HG02763 (cell line): Measurements from ENCODE around the gene GTPBP3.
"Not testable (repeated sequence)": the region's sequence is repeated elsewhere in the genome, so short reads cannot be mapped to it uniquely, and the experiment has no call there.

Experiments
- ATAC-seq: cut with Tn5 transposase; IDR thresholded peaks from one replicate; pipeline ENCODE4 v1.9.1; 2021; ENCODE audit warnings: mild to moderate bottlenecking, moderate library complexity; ENCODE audit not compliant: unreplicated experiment

The GTPBP3 gene

DNA sequence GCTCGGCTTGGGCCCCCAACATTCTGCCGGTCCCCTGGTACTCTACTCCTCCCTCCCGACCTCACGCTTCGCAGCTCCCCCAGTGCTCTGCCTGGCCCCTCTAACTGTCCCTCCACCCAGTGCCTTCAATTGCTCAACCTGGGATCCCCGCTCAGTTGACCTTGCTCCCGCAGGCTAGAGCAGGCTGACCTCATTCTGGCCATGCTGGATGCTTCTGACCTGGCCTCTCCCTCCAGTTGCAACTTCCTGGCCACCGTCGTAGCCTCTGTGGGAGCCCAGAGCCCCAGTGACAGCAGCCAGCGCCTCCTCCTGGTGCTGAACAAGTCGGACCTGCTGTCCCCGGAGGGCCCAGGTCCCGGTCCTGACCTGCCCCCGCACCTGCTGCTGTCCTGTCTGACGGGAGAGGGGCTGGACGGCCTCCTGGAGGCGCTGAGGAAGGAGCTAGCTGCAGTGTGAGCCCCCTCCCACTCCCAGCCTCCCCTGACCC, 3.6 kb downstream of the GTPBP3 start:
- no peak for ATAC-seq

DNA sequence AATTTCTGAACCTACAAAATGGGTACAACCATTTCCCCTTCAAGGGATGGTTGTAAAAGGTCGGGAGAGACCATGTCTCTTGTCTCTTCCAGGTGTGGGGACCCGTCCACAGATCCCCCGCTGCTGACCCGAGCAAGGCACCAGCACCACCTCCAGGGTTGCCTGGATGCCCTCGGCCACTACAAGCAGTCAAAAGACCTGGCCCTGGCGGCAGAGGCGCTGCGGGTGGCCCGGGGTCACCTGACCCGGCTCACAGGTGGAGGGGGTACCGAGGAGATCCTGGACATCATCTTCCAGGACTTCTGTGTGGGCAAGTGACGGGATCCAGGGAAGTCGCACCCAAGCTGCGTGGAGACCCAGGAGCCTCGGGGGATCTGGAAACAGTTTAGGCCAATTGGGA, 4.0 kb downstream of the GTPBP3 start:
- ATAC-seq = no peak

DNA sequence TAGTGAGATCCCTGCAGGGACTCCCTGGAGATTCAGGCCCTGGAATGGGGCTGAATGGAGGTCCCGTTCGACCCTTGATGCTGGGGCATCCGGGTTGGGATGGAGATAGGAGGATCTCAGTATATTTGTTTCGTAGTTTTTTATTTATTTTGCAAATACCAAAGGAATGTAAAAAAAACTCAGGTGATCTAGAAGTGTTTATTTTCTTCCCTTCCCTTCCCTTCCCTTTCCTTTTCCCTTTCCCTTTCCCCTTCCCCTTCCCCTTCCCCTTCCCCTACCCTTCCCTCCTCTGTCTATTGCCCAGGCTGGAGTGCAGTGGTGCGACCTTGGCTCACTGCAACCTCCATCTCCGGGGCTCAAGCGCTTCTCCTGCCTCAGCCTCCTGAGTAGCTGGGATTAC, 4.5 kb downstream of the GTPBP3 start:
- no peak for ATAC-seq

DNA sequence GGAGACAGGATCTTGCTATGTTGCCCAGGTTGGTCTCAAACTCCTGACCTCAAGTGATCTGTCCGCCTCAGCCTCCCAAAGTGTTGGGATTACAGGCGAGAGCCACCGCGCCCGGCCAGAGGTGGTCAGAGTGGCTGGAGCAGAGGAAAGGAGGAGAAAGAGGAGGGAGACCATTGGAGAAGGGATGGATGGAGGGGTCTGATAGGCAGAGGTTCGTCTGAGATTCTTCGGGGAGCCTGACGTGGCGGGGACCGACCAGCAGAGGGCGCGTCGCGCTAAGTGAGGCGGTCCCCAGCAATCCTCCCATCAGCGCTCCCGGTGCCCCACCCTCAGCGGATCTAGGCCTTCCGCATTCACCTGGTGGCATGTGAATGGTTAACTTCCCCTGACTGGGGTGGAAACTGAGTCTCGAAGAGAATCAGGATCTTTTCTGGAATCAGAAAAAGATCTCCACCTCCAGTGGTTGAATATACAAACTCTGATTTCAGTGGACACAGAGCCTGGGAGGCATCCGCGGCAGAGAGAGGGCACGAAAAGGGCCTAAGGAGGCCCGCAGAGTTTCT, 8.8 kb downstream of the GTPBP3 start:
- no peak for ATAC-seq

DNA sequence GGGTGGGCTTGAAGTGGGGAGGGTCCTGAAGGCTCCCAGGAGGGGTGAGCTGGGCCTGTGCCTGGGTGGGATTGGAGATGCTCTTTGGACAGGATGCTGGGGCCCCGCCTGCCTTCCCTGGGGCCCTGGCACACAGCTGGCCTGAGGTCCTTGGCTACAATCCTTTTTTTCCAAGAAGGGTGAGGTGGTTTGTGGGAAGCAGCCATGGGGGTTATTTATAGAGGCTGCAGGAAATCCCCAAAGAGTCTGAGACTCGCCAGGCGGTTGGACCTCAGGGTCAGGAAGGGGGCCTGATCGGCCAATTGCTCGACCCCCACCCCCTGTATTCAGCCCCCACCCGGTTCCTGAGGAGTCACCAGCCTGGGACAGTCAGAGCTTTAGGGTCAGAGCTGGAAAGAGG, 10.0 kb downstream of the GTPBP3 start:
- ATAC-seq = no peak

DNA sequence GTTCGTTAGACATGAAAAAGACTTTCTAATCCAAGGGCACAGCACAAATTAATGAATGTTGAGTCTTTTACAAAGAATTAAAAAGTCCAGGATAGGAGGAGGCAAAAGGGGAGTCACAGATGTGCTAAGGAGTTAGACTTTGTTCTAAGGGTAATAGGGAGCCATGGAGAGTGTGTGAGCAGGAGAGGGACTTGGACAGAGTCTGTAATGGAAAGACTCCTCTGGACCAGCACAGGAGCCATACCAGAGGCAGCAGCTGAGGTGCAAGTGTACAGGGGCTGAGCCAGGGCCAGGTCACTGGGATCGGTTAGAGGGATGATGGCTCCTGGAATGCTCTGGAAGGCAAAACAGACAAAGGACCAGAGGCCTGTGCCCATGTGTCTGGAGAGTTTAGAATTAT, 10.5 kb downstream of the GTPBP3 start:
- no peak for ATAC-seq

DNA sequence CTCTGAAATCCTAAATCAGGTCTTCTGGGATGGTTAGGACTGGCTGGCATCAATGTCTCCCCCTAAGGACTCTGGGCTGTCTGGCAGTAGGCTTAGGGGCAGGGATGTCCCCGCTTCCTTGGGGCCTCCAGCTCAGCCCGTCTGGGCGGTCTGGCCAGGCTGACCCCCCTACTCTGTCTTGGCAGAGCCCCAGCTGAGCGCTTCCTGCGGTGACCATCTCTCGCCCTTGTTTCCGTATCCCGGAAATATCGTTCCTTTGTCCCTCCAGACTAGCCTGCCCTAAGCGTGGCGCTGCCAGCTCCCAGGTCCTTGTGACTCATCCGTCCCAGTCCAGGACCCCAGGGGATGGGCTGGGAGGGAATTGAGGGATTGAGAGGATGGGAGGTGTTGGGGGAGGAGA, 11.3 kb downstream of the GTPBP3 start:
- ATAC-seq = no peak

DNA sequence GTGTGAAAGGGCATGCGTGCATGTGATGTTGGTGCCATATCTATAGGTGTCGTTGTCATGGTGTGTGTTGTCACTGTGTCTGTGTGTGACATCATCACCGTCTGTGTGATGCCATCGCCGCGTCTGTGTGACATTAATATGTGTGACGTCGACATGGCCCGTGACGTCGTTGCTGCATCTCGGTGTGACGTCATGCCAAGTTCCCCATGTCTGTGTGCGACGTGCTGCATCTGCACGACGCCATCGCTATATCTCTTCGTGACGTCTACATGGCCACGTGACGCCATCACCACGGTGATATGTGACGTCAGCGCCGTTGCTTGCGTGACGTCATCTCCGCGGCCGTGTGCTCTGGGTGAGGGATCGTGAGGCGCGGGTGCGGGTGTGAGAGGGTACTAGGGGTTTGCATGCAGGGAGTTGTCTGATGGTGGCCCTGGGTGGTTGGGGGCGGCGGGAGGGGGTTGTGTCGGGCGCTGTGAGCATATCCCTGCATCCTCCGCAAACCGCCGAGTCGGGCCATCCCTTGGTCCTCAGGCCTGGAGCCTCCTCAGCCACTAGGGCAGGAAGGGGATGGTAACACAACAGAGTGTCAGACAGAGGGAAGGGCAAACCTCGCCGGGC, 14.6 kb downstream of the GTPBP3 start:
- no peak for ATAC-seq

DNA sequence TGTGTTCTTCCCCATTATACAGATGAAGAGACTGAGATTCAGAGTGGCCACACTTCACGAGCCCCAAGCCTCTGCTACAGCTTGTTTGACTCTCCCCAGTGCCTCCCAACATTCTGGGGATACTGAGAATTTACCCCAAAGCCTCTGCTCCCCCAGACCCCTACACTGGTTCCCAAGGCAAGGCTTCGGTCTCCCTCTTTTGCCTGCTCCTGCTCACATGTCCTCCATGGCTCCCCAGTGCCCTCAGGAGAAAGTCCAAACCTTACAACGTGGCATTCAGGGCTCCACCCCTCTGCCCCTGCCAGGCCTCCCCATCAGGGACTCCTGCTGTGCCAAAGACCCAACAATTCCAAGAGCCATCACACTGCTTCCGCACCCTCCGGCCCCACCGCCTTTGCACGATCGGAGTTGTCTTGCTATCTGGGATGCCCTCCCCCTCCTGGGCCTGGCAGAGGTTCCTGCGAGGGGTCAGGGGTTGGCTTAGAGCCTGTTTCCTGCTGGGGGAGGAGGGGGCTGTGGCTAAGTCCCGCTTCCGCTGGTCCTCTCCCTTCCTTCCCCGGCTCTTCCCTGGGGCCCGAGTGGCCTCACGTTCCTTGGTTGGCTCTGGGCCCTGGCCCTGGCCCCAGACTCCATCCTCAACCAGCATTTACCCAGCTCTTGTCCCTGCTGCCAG, 15.4 kb downstream of the GTPBP3 start:
- no peak for ATAC-seq

DNA sequence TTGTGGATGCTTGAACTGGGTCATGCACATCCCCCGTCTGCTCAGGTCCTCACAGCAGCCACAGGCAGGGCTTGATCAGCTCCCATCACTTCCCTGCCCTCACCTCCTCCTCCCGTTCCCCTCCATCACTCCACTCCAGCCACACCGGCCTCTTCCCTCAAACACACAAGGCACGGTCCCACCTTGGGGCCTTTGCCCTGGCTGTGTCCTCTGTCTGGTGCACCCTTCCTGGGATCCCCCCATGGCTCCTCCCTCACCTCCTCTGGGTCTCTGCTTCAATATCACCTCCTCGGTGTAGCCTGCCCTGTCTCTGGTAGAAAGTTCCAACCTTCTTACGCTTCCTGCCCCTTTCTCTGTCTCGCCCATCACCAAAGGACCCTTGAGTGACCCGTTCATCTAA, 16.0 kb downstream of the GTPBP3 start:
- no peak for ATAC-seq

DNA sequence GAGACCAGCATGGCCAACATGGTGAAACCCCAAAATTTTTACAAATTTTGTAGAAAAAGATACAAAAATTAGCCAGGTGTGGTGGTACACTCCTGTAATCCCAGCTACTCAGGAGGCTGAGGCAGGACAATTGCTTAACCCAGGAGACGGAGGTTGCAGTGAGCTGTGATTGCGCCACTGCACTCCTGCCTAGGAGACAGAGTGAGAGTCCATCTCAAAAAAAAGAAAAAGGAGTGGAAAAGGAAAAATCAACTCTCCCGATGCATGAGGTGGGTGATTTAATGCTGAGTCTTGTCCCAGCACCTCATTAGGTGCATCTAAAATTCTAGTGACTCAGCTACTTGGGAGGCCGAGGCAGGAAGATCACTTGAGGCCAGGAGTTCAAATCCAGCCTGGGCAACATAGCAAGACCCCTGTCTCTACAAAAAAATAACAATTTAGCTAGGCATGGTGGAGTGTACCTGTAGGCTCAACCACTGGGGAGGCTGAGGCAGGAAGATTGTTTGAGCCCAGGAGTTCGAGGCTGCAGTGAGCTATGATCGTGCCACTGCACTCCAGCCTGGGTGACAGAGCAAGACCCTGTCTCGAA, 19.8 kb downstream of the GTPBP3 start:
- no peak for ATAC-seq

DNA sequence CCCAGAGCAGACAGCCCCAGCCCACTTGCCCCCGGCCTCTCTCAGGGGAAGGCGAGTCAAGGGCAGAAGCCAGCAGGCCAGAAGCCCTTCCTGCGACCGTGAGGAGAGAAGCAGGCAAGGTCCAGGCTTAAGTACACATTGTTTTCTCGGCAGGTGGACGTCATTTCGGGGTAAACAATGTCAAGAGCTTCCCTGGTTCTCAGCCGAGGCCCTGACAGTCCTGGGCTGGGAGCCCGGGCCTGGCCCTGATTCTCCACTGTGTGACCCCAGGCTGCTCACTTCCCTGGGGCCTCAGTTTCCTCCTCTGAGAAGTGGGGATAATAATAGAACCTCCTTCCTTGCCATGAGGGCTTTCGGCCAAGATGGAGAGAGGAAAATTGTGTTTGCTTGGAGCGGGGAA, 20.4 kb downstream of the GTPBP3 start:
- no peak for ATAC-seq

DNA sequence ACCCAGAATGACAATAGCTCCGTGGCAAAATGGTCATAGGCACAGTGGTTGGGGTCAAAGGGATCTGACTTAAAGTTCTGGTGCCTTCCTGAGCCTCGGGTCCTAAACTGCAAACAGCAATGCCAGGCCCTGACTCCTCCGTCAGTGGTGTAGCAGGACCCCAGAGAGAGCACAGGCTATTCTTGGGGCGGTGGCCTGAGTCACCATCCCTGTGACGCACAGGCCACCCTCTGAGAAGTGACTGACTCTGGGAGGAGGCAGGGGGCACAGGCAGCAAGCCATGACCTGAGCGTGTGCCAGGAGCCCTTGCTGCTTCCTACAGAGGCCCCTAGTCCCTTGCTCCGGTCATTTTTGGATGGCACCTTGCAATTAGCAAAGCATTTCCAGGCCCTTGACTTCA, 21.0 kb downstream of the GTPBP3 start:
- no peak for ATAC-seq

DNA sequence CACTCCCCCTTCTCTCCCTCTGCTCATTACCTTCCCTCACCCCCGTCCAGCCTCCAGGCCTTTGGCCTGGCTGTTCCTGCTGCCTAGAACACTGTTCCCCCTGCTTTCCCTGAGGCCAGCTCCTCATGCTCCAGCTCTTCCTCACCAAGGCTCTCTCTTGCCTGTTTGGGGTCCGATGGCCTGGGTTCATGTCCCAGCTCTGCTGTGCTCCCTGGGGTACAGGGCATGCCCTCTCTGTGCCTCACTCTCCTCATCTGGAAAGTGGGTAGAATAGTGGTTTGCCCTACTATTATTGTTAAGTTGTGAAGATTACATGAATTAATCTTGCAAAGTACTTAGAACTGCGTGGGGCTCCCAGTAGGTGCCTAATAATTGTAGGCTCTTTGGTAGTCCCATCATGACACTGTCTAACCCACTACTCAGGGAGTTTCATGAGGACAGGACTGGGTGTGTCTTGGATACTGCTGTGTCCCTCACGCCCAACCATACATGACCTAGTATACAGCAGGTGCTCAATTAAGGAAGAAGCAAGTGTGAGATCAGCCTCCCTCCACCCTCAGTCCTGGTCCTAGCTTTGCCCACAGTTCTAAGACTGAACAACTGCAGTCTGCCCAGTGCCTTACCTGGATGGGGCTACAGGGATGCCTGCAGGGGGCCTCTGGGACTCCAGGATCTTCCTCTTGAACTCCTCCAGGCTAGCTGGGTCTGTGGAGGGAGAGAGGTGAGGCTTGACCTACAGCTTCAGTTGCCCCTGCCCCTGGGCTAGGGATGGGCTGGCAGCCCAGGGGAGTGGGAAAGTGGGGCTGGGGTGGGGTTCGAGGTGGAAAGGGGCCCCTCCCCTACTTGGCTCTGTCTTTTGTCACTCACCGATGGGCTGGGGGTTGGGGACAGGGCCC, 22.8 kb downstream of the GTPBP3 start:
- no peak for ATAC-seq

DNA sequence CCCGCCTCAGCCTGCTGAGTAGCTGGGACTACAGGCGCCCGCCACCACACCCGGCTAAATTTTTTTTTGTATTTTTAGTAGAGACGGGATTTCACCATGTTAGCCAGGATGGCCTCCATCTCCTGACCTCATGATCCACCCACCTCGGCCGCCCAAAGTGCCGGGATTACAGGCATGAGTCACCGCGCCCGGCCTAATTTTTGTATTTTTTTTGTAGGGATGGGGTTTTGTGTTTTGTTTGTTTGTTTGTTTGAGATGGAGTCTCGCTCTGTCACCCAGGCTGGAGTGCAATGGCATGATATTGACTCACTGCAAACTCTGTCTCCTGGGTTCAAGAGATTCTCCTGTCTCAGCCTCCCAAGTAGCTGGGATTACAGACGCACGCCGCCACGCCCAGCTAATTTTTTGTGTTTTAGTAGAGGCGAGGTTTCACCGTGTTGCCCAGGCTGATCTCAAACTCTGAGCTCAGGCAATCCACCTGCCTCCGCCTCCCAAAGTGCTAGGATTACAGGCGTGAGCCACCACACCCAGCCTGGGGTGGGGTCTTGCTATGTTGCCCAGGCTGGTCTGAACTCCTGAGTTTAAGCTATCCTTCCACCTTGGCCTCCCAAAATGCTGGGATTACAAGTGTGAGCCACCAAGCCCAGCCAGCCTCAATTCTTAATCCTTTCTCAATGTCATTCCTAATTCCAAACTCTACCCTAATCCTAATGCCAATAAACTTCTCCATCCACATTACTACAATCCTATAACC, 26.7 kb downstream of the GTPBP3 start:
- ATAC-seq = not testable (repeated sequence)

DNA sequence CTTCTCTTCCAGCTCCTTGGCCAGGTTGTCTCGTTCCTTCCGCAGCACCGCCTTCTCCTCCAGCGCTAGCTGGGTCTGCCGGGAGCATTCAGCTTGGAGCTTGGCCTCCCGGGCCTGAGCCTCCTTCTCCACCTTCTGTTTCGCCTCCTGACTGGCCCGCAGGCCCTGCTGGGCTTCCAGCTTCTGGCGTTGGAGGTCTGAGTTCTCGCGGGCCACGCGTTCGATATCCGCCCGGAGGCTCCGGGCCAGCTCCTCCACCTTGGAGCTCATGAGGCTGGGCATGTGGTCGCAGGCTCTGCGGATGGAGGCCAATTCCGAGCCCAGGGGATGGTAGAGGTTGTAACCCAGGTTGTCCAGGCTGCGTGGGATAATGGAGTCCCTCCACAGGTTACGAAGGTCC, 28.0 kb downstream of the GTPBP3 start:
- ATAC-seq = no peak

DNA sequence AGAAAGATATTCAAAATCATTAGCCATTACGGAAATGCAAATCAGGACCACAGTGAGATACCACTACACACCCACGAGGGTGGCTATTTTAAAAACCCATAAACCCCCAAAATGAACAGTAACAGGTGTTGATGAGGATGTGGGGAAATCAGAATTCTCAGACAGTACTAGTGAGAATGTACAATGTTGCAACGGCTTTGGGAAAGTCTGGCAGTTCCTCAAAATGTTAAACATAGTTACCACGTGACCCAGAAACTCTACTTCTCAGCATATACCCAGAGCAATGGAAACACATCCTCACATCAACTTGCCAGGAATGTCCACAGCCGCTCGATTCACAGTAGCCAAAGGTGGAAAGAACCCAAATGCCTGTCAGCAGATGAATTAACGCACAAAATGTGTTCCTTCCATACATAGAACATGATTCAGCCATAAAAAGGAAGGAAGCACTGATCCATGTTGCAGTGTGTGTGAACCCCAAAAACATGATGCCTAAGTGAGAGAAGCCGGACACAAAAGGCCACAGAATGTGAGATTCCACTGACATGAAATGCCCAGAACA, 32.8 kb downstream of the GTPBP3 start:
- peak; percentile 83 for ATAC-seq

DNA sequence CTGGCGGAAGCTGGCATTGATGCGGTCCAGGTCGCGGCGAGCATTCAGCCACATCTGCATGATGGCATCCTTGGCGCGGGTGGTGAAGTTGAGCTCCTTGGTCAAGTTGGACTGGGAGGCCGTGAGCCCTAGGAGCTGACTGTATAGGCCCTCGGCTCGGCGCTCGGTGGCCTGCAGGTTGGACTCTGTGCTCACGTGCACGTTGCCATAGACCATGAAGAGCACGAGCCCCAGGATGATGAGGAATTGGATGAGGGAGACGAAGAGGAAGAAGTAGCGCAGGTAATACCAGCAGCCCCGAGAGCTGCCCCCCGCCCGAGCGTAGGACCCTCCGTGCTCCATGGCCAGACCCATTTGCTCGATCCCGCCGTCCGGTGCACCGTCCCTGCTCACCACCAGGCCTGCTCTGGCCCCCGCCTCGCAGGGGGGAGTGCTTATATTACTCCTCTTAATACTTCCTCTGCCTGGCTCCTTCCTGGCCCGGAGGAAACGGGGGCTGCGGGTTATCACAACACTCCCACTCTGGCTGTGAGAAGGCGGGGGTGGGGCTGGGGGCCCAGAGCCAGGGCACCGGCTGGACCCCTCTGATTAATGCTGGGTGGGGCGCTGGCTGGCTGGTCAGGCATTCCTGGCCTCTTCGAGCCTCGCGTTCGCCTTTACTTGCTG, 39.7 kb downstream of the GTPBP3 start, which contains the start of gene PLVAP:
Gene PLVAP (minus strand): TSS at position 408 of the 666 bp plus-strand sequence. CDS start 54 bp downstream, at position 354.
- no peak for ATAC-seq

DNA sequence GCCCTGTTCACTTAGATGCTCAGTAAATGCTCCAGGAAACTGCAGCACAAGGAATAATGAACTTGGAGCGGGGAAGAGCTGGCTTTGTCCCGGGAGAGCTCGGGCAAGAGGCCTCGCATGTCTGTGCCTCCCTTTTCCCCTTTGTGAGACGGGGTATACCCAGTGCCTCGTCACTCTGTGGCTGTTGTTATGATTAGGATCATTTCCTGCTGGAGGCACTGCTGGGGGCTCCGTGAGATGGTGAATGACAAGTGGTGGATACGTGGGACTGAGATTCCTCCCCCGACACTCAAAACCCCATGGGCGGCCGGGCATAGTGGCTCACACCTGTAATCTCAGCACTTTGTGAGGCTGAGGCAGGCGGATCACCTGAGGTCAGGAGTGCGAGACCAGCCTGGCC, 40.9 kb downstream of the GTPBP3 start:
- ATAC-seq = no peak
